ENCODE measurements around the gene NXPH1. TPM values are rescaled to one million over a fixed set of nuclear protein-coding genes. Genes with fewer than 3 reads are reported as not detected.

NXPH1 gene
- total RNA-seq, 1 donor = not detected

DNA sequence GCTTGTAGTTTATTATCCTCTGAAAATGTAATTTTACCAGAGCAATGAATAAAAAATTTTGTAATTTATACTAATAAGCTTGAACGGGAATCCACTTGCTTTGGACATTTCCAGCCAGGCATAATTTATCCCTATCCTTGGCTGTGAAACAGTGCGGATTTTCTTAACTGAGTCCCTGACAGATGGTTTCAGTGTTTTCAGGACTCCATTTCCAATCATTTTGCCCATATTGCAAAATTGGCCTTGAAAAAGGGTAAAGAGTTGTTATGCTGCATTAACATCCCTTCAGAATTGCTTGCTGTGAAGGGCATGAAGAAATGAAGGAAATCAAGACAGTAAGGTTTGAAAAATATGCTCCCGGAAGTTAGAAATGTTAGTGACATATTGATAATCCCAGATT is 57.7 kb downstream of the NXPH1 start:
- Histone ChIP-seq H4K20me1 (ENCODE audit: insufficient read depth, low read length) (no peaks in the 10 kb centered on the region), H3K4me3 (ENCODE audit: insufficient read depth, low read length) (no peak overlapping the region), H2AFZ (ENCODE audit: low read length) (no peak overlapping the region), H3K9me3 (ENCODE audit: low read depth, low read length) (peaks cover 9% of the 10 kb centered on the region), H3K36me3 (ENCODE audit: insufficient read depth, low read length) (no peaks in the 10 kb centered on the region), H3K4me2 (ENCODE audit: insufficient read depth, low read length) (no peak overlapping the region), H3K27ac (ENCODE audit: low read depth, low read length) (no peak overlapping the region), H3K4me1 (ENCODE audit: insufficient read depth, low read length) (no peaks in the 10 kb centered on the region), H3K27me3 (ENCODE audit: insufficient read depth, low read length) (no peaks in the 10 kb centered on the region), H3K79me2 (ENCODE audit: insufficient read depth, low read length) (no peaks in the 10 kb centered on the region)
- no peak for DNase-seq (ENCODE audit: insufficient read length, low spot score, missing footprints)
- TF ChIP-seq, protein P1, sequence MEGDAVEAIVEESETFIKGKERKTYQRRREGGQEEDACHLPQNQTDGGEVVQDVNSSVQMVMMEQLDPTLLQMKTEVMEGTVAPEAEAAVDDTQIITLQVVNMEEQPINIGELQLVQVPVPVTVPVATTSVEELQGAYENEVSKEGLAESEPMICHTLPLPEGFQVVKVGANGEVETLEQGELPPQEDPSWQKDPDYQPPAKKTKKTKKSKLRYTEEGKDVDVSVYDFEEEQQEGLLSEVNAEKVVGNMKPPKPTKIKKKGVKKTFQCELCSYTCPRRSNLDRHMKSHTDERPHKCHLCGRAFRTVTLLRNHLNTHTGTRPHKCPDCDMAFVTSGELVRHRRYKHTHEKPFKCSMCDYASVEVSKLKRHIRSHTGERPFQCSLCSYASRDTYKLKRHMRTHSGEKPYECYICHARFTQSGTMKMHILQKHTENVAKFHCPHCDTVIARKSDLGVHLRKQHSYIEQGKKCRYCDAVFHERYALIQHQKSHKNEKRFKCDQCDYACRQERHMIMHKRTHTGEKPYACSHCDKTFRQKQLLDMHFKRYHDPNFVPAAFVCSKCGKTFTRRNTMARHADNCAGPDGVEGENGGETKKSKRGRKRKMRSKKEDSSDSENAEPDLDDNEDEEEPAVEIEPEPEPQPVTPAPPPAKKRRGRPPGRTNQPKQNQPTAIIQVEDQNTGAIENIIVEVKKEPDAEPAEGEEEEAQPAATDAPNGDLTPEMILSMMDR (IDR thresholded peaks at IDR 0.05; ENCODE audit: extremely low read depth, low read depth, low read length) = no peak

DNA sequence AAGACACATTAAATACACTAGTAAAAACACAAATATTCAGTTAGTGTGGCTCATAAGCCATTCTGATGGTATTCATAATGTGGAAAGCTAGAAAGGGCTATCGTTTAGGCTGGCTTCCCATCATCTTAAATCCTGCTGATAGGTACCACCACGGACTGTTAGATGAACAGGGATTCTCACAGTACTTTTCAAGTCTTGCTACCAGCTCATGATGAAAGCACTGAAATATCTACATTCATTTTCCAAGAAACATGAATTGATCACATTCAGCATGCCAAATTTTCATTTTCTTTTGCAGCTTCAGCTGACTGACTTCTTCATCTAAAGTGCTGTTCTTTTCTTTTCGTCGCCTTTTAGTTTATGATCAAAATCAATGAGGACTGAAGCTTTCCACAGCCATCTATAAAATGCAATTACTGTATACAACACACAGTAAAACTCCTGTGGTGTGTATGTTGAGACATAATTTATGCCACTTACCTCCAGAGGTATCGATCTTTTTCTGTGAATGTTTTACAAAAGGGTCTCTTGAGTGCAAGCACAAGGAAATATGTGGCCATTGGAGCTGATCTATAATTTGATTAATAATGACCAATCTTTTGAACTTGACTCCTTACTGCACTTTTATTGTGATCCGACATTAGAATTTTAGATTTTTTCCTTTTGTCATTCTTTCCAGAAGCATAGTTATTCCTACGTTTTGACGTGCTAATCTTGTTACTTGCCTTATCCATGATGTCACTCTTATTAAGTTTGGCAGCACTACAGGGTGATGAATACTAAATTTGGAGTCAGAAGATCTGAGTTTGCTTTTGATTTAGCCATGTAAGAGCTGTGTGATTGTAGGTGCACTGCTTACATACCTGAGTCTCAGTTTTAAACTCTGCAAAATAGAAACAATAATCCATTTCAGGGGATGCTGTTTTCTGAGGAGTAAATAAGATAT is 58.4 kb downstream of the NXPH1 start:
- H3K36me3 ChIP-seq (ENCODE audit: insufficient read depth, low read length) = no peaks in the 10 kb centered on the region
- no peak overlapping the region for H3K27ac ChIP-seq (ENCODE audit: low read depth, low read length)
- H2AFZ ChIP-seq (ENCODE audit: low read length) = no peak overlapping the region
- DNase-seq (ENCODE audit: insufficient read length, low spot score, missing footprints) = no peak
- no peaks in the 10 kb centered on the region for H4K20me1 ChIP-seq (ENCODE audit: insufficient read depth, low read length)
- no peaks in the 10 kb centered on the region for H3K79me2 ChIP-seq (ENCODE audit: insufficient read depth, low read length)
- peaks cover 9% of the 10 kb centered on the region for H3K9me3 ChIP-seq (ENCODE audit: low read depth, low read length)
- no peaks in the 10 kb centered on the region for H3K27me3 ChIP-seq (ENCODE audit: insufficient read depth, low read length)
- no peaks in the 10 kb centered on the region for H3K4me1 ChIP-seq (ENCODE audit: insufficient read depth, low read length)
- no peak overlapping the region for H3K4me2 ChIP-seq (ENCODE audit: insufficient read depth, low read length)
- H3K4me3 ChIP-seq (ENCODE audit: insufficient read depth, low read length) = no peak overlapping the region
- TF ChIP-seq, protein P1 (IDR thresholded peaks at IDR 0.05; ENCODE audit: extremely low read depth, low read depth, low read length) = no peak

DNA sequence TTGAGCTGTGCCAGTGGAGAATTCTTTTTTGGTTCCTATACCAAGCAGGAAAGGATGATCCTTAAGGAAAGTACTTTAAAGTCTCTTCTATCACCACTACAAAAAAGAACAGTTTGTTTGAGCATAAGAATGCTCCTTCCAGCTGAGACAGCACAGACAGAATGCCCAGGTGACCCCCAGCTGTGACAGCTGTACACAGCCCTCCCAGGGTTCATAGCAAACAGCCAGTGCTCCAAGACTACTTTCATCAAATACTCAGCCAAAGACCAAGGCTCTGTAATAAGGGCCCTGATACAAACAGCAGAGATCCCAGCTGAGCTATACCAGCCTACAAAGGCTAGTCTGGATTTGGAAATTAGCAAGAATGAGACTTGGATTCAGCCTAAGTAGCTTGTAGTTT is 65.7 kb downstream of the NXPH1 start:
- TF ChIP-seq, protein P1 (IDR thresholded peaks at IDR 0.05; ENCODE audit: extremely low read depth, low read depth, low read length) = no peak
- Histone ChIP-seq H3K27me3 (ENCODE audit: insufficient read depth, low read length) (no peaks in the 10 kb centered on the region), H4K20me1 (ENCODE audit: insufficient read depth, low read length) (no peaks in the 10 kb centered on the region), H3K79me2 (ENCODE audit: insufficient read depth, low read length) (no peaks in the 10 kb centered on the region), H3K4me2 (ENCODE audit: insufficient read depth, low read length) (no peak overlapping the region), H2AFZ (ENCODE audit: low read length) (no peak overlapping the region), H3K4me3 (ENCODE audit: insufficient read depth, low read length) (no peak overlapping the region), H3K9me3 (ENCODE audit: low read depth, low read length) (peaks cover 2% of the 10 kb centered on the region), H3K27ac (ENCODE audit: low read depth, low read length) (no peak overlapping the region), H3K36me3 (ENCODE audit: insufficient read depth, low read length) (no peaks in the 10 kb centered on the region), H3K4me1 (ENCODE audit: insufficient read depth, low read length) (no peaks in the 10 kb centered on the region)
- DNase-seq (ENCODE audit: insufficient read length, low spot score, missing footprints) = no peak

DNA sequence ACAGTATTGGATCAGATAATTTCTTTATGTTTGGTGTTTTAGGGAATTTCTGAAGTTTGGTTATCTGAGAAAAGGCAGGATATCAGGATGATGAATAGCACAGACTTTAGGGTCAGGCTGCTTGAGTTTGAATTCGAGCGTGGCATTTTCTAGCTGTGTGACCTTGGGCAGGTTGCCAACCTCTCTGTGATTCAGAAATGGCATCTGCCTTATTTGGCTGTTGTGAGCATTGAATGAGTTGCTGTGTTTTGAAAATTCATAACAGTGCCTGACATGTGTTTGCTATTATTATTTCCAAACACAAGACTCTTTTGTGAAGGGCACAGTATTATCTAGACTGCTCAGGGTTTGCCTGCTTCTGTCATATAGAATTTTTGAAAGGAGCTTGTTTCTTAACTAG is 66.9 kb downstream of the NXPH1 start:
- no peaks in the 10 kb centered on the region for H3K4me1 ChIP-seq (ENCODE audit: insufficient read depth, low read length)
- H3K4me3 ChIP-seq (ENCODE audit: insufficient read depth, low read length) = no peak overlapping the region
- DNase-seq (ENCODE audit: insufficient read length, low spot score, missing footprints) = peak; percentile 8
- no peak overlapping the region for H2AFZ ChIP-seq (ENCODE audit: low read length)
- peaks cover 6% of the 10 kb centered on the region for H3K9me3 ChIP-seq (ENCODE audit: low read depth, low read length)
- H3K27ac ChIP-seq (ENCODE audit: low read depth, low read length) = no peak overlapping the region
- H4K20me1 ChIP-seq (ENCODE audit: insufficient read depth, low read length) = no peaks in the 10 kb centered on the region
- TF ChIP-seq, protein P1 (IDR thresholded peaks at IDR 0.05; ENCODE audit: extremely low read depth, low read depth, low read length) = no peak
- H3K36me3 ChIP-seq (ENCODE audit: insufficient read depth, low read length) = no peaks in the 10 kb centered on the region
- H3K27me3 ChIP-seq (ENCODE audit: insufficient read depth, low read length) = no peaks in the 10 kb centered on the region
- H3K4me2 ChIP-seq (ENCODE audit: insufficient read depth, low read length) = no peak overlapping the region
- H3K79me2 ChIP-seq (ENCODE audit: insufficient read depth, low read length) = no peaks in the 10 kb centered on the region

All from osteoblast (primary cell).